OCI-LY1 (cell line): Measurements from ENCODE around the gene NEURL4.

Source experiments
- H2AFZ ChIP-seq: fragments of 200-600 bp; sonication (generic), shearing (Covaris generic); 2 replicates; pipeline ENCODE4 v1.6.0; 2014; ENCODE audit warnings: antibody characterized with exemption, mild to moderate bottlenecking, low read length
- H3F3A ChIP-seq: fragments of 200-600 bp; sonication (generic), shearing (Covaris generic); 2 replicates; pipeline ENCODE4 v1.6.0; 2014; ENCODE audit warnings: mild to moderate bottlenecking, antibody characterized with exemption, low read length, moderate library complexity; ENCODE audit not compliant: insufficient read depth
- H3K27ac ChIP-seq: fragments of 200-600 bp; sonication (generic); 2 replicates; pipeline ENCODE4 v1.5.1; 2014; ENCODE audit warnings: low read length, mixed run types, mild to moderate bottlenecking, low read depth; ENCODE audit not compliant: poor library complexity, severe bottlenecking
- H3K27me3 ChIP-seq: fragments of 200-600 bp; sonication (generic); 2 replicates; pipeline ENCODE4 v1.6.0; 2014; ENCODE audit warnings: antibody characterized with exemption, mild to moderate bottlenecking, low read length, moderate library complexity; ENCODE audit not compliant: insufficient read depth
- H3K36me3 ChIP-seq: fragments of 200-600 bp; sonication (generic); 2 replicates; pipeline ENCODE4 v1.6.1; 2014; ENCODE audit warnings: mild to moderate bottlenecking, antibody characterized with exemption, low read length, moderate library complexity, mixed read lengths; ENCODE audit not compliant: insufficient read depth
- H3K4me1 ChIP-seq: fragments of 200-600 bp; sonication (generic); 2 replicates; pipeline ENCODE4 v1.5.1; 2014; ENCODE audit warnings: mild to moderate bottlenecking, low read length, moderate library complexity; ENCODE audit not compliant: insufficient read depth, severe bottlenecking
- H3K4me2 ChIP-seq: fragments of 200-600 bp; sonication (generic), shearing (Covaris generic); 2 replicates; pipeline ENCODE4 v1.6.1; 2014; ENCODE audit warnings: low read length
- H3K4me3 ChIP-seq: fragments of 200-600 bp; sonication (generic); 2 replicates; pipeline ENCODE4 v1.5.1; 2014; ENCODE audit warnings: low read length, low read depth, mild to moderate bottlenecking, mixed read lengths; ENCODE audit not compliant: poor library complexity, severe bottlenecking
- H3K79me2 ChIP-seq: fragments of 200-600 bp; shearing (Covaris generic); 2 replicates; pipeline ENCODE4 v1.6.1; 2016; ENCODE audit warnings: mixed run types, low read length, mixed read lengths; ENCODE audit not compliant: insufficient read depth
- H3K9ac ChIP-seq: fragments of 200-600 bp; sonication (generic), shearing (Covaris generic); 2 replicates; pipeline ENCODE4 v1.6.1; 2014; ENCODE audit warnings: mild to moderate bottlenecking, low read length, mixed read lengths
- H3K9me2 ChIP-seq: fragments of 200-600 bp; sonication (generic), shearing (Covaris generic); 2 replicates; pipeline ENCODE4 v1.6.1; 2014; ENCODE audit warnings: low read depth, mild to moderate bottlenecking, low read length, mixed read lengths
- H3K9me3 ChIP-seq: fragments of 200-600 bp; shearing (Covaris generic); 2 replicates; pipeline ENCODE4 v1.6.1; 2014; ENCODE audit warnings: low read length, mixed read lengths
- H4K20me1 ChIP-seq: fragments of 200-600 bp; sonication (generic), shearing (Covaris generic); 2 replicates; pipeline ENCODE4 v1.6.0; 2016; ENCODE audit warnings: mild to moderate bottlenecking, low read length; ENCODE audit not compliant: insufficient read depth
- CTCF ChIP-seq: fragments of 200-600 bp; sonication (generic), shearing (Covaris generic); IDR thresholded peaks from 2 replicates; pipeline ENCODE4 v1.5.1; 2017; ENCODE audit warnings: mild to moderate bottlenecking, antibody characterized with exemption, low read length, moderate library complexity, mixed read lengths
- EZH2 ChIP-seq: fragments of 200-600 bp; sonication (generic), shearing (Covaris generic); IDR thresholded peaks from 2 replicates; pipeline ENCODE4 v1.8.0; 2017; ENCODE audit warnings: borderline replicate concordance, mixed run types, mild to moderate bottlenecking, antibody characterized with exemption, low read length, moderate library complexity, mixed read lengths

The NEURL4 gene

GRCh38 chr17:7311110-7311705 lies 17.9 kb downstream of the NEURL4 start:
- no peaks in the 10 kb centered on the region for H3K9me2 ChIP-seq
- peaks cover 28% of the 10 kb centered on the region for H3K79me2 ChIP-seq
- peaks cover 23% of the 10 kb centered on the region for H3F3A ChIP-seq
- H4K20me1 ChIP-seq: peaks cover 4% of the 10 kb centered on the region; the same call in 1 of the 2 replicates
- H3K9ac ChIP-seq: no peak overlapping the region
- H3K4me3 ChIP-seq: no peak overlapping the region
- H3K27ac ChIP-seq: no peak overlapping the region
- H3K4me1 ChIP-seq: peaks cover 62% of the 10 kb centered on the region
- H3K36me3 ChIP-seq: peaks cover 73% of the 10 kb centered on the region
- H3K27me3 ChIP-seq: no peaks in the 10 kb centered on the region
- no peak overlapping the region for H3K4me2 ChIP-seq
- H3K9me3 ChIP-seq: no peaks in the 10 kb centered on the region
- no peak overlapping the region for H2AFZ ChIP-seq
- no peak for TF ChIP-seq EZH2
- TF ChIP-seq CTCF: no peak

GRCh38 chr17:7309628-7310027 lies 19.5 kb downstream of the NEURL4 start:
- Histone ChIP-seq H4K20me1 (peaks cover 4% of the 10 kb centered on the region; the same call in 1 of the 2 replicates), H3K9ac (peak overlapping the region; percentile 97; the same call in 1 of the 2 replicates), H3K79me2 (peaks cover 28% of the 10 kb centered on the region), H3K36me3 (peaks cover 63% of the 10 kb centered on the region), H3K9me2 (no peaks in the 10 kb centered on the region), H3K4me3 (peak overlapping the region; percentile 94), H3K27ac (peak overlapping the region; percentile 95), H3K4me2 (peak overlapping the region; percentile 81), H3K27me3 (no peaks in the 10 kb centered on the region), H3K4me1 (peaks cover 52% of the 10 kb centered on the region), H3F3A (peaks cover 23% of the 10 kb centered on the region), H2AFZ (no peak overlapping the region), H3K9me3 (no peaks in the 10 kb centered on the region)
- TF ChIP-seq EZH2 (no peak), CTCF (no peak)

- Histone ChIP-seq H3K27me3 (no peaks in the 10 kb centered on the region), H2AFZ (no peak overlapping the region), H3K4me3 (peak overlapping the region; percentile 94), H4K20me1 (peaks cover 4% of the 10 kb centered on the region; the same call in 1 of the 2 replicates), H3F3A (peaks cover 22% of the 10 kb centered on the region), H3K9me3 (no peaks in the 10 kb centered on the region), H3K36me3 (peaks cover 60% of the 10 kb centered on the region), H3K27ac (peak overlapping the region; percentile 95), H3K9me2 (no peaks in the 10 kb centered on the region), H3K79me2 (peaks cover 28% of the 10 kb centered on the region), H3K9ac (peak overlapping the region; percentile 97), H3K4me1 (peaks cover 44% of the 10 kb centered on the region), H3K4me2 (peak overlapping the region; percentile 81)
- TF ChIP-seq EZH2: no peak
- no peak for TF ChIP-seq CTCF
Observed at GRCh38 chr17:7308625-7309433, 20.3 kb downstream of the NEURL4 start.
